ENCODE results near the gene FOSL1.
A peak's percentile ranks its signal among the peaks of the same experiment; 100 is the strongest.

FOSL1 gene

DNA sequence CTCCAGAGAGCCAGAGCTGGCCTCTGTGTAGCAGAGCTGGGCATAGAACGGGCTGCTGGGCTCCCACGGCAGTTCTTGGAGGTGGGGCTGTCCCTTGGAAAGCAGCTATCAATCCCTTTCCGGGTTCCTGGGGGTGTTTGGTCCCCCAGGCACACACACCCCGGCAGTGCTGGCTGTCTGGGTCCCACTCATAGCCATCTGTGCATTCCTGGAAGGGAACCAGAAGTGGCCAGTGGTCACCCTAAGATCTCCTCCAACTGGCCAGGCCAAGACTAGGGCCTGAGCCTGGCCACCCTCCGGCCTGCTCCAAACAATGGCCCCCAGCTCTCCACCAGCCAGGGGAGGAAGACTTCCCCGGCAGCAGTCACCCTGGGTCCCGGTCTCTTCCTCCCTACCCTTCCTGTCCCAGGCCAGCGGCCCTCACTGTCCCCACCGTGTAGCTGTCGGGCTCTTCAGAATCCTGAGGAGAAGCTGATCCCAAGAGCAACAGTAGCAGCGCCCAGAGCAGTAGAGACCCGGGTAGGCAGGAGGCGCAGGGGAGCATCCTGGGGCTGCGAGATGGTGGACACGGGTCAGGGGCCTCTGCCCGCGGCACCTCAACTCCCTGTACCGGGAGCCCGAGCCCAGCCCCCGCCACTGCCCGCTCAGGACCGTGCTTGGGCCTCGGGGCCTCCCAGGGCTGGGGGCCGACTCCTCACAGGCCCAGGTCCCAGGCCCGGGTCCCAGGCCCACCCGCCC is 28.2 kb downstream of the FOSL1 start:
- H3K4me1 ChIP-seq: peaks cover 5% of the 10 kb centered on the region
- no peak overlapping the region for H3K4me3 ChIP-seq
- no peak for DNase-seq (ENCODE audit: low spot score in 2 of 2)
- in situ Hi-C loops (cut with MboI; ENCODE audit: low sequenced_read_pairs): no loop called here
- no peaks in the 10 kb centered on the region for H3K27me3 ChIP-seq (ENCODE audit: low read depth)
- no peaks in the 10 kb centered on the region for H3K9me3 ChIP-seq
- peaks cover 6% of the 10 kb centered on the region for H3K36me3 ChIP-seq (replicated peaks)

DNA sequence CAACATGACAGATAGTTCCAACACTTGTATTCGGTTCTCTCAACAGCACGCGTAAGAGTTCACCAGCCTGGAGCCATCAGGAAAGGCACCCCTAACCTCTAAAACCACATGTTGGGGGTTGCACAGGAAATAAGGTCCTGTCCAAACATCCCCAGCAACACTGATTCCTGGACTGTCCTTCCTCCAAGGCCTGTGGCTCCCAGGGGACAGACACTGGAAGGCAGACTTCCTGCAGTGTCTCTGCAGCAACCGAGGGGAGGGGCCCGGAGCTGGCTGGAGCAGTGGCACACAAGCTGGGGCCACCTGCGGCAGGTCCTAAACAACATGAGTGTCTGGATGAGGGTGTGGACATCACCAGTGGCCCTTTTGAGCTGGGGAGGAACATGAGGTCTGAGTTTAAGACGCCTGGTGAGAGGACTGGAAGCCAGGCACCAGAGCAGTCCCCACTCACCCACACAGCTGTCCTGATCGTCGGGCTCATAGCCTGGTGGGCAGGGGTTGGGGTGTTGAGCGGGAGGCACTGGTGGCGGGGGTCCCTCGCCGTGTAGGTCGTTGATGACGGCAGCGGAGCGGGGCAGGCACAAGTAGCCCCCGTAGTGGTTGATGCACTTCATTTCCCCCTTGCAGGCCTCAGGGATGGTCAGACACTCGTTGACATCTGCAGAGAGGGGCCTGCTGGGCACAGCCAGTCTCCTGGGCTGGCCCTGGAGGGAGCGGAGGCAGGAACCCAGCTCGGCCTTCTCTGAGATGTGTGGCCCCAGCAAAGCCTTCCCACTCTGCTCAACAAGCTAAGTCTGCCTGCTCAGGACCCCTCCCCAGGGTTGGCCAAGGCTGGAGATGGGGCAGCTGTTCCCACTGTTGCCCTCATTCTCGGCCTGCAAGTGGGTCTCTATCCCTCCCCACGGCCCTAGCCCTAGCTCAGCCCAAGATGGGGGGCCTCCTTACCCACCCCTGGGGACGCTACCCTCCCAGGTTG is 29.2 kb downstream of the FOSL1 start:
- no peaks in the 10 kb centered on the region for H3K27me3 ChIP-seq (ENCODE audit: low read depth)
- in situ Hi-C loops (cut with MboI; ENCODE audit: low sequenced_read_pairs): no loop called here
- no peak overlapping the region for H3K4me3 ChIP-seq
- H3K9me3 ChIP-seq: no peaks in the 10 kb centered on the region
- peaks cover 12% of the 10 kb centered on the region for H3K36me3 ChIP-seq (replicated peaks)
- peaks cover 5% of the 10 kb centered on the region for H3K4me1 ChIP-seq
- peak in 1 of 2 experiments; percentile 44 for DNase-seq (ENCODE audit: low spot score in 2 of 2)

DNA sequence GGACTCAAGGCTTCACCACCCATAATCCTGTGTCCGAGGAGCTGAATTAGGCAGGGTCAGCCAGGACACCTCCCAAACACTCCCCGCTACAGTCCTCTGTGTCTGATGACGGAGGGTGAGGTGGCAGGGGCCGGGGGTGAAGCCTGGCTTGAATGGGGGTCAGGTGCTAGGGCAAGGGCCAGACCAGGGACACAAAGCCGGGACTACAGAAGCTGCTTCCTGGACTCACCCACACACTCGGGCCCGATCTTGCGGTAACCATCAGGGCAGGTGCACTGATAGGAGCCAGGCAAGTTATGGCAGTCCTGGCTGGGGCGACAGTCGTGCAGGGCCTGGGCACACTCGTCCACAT is 29.9 kb downstream of the FOSL1 start:
- H3K9me3 ChIP-seq: no peaks in the 10 kb centered on the region
- H3K27me3 ChIP-seq (ENCODE audit: low read depth): no peaks in the 10 kb centered on the region
- H3K36me3 ChIP-seq (replicated peaks): peaks cover 19% of the 10 kb centered on the region
- peaks cover 5% of the 10 kb centered on the region for H3K4me1 ChIP-seq
- H3K4me3 ChIP-seq: no peak overlapping the region
- in situ Hi-C loops (cut with MboI; ENCODE audit: low sequenced_read_pairs): no loop called here
- no peak for DNase-seq (ENCODE audit: low spot score in 2 of 2)

DNA sequence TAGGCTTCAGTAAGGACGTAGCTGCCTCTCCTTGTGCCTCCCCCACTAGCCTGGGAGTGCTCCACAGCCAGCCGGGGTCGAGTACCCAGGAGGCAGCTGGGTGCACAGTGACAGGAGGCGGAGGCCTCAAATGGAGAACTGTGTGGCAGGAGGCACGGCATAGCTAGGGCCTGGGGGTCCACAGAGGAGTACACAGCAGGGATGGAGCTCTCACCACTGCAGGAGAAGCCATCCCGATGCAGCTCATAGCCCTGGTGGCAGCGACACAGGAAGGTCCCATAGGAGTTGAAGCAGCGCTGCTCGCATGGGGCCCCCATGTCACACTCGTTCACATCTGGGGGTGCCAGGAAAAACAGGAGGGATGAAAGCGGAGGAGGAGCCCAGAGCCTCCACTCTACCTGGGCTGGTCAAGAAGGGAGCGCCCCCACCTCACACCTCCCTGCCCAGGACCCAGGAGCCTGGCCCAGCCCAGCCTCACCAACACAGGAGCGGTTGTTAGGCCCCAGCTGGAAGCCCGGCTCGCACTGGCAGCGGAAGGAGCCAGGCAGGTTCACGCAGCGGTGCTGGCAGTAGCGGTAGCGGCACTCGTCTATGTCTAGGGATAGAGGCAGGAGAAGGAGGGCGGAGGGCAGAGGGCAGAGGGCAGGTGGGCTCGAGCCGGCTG is 30.4 kb downstream of the FOSL1 start:
- no peak for DNase-seq (ENCODE audit: low spot score in 2 of 2)
- H3K4me3 ChIP-seq: no peak overlapping the region
- H3K27me3 ChIP-seq (ENCODE audit: low read depth): no peaks in the 10 kb centered on the region
- H3K36me3 ChIP-seq (replicated peaks): peaks cover 24% of the 10 kb centered on the region
- H3K9me3 ChIP-seq: no peaks in the 10 kb centered on the region
- peaks cover 5% of the 10 kb centered on the region for H3K4me1 ChIP-seq
- in situ Hi-C loops (cut with MboI; ENCODE audit: low sequenced_read_pairs): no loop called here

DNA sequence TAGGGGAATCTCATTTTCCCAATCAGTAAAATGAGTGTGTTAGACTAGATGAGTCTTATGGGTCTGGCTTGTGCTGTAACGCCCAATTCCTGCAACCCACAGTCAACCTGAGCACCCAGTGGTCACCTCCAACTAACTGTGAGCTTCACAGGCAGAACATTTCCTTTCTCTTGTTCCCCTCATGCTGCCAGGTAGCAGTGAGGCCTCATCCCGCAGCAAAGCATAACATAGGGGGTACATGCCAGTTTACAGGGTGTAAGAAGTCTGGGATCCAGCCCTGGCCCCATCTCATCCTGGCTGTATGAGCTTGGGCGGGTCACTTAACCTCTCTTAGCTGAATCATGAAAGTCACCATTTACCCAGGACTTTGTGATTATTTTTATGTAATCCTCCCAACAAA is 31.3 kb downstream of the FOSL1 start:
- no peak for DNase-seq (ENCODE audit: low spot score in 2 of 2)
- Histone ChIP-seq H3K4me3 (no peak overlapping the region), H3K9me3 (no peaks in the 10 kb centered on the region), H3K27me3 (ENCODE audit: low read depth) (no peaks in the 10 kb centered on the region), H3K36me3 (replicated peaks) (peaks cover 33% of the 10 kb centered on the region), H3K4me1 (peaks cover 5% of the 10 kb centered on the region)
- in situ Hi-C loops (cut with MboI; ENCODE audit: low sequenced_read_pairs): no loop called here

DNA sequence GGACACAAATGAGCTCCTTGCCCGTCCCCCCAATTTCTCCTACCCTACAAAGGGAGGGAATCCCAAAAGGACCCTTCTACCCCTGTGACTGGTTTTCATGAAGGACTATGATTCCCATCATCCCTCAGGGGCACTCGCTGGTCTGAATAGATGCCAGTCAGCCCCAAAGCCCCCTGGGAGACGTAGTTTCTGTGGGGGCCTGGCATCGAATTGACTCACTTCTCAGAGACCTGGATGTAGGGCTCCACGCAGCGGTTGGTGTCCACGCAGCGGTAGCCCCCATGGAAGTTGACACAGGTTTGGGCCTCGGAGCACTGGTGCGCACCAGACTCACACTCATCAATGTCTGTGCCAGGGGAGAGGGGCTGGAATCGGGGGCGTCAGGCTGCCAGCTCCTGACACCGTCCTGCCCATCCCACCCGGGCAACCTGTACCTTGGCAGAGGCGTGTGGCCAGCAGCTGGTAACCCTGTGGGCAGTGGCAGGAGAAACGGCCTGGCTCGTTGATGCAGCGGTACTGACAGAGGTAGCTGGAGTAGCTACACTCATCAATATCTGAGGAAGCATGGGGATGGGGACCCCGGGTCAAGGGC is 32.0 kb downstream of the FOSL1 start:
- Histone ChIP-seq H3K36me3 (replicated peaks) (peaks cover 39% of the 10 kb centered on the region), H3K4me1 (peaks cover 1% of the 10 kb centered on the region; the same call in 1 of the 2 replicates), H3K4me3 (no peak overlapping the region), H3K9me3 (no peaks in the 10 kb centered on the region), H3K27me3 (ENCODE audit: low read depth) (no peaks in the 10 kb centered on the region)
- in situ Hi-C loops (cut with MboI; ENCODE audit: low sequenced_read_pairs): no loop called here
- peak in 1 of 2 experiments; percentile 54 for DNase-seq (ENCODE audit: low spot score in 2 of 2)

DNA sequence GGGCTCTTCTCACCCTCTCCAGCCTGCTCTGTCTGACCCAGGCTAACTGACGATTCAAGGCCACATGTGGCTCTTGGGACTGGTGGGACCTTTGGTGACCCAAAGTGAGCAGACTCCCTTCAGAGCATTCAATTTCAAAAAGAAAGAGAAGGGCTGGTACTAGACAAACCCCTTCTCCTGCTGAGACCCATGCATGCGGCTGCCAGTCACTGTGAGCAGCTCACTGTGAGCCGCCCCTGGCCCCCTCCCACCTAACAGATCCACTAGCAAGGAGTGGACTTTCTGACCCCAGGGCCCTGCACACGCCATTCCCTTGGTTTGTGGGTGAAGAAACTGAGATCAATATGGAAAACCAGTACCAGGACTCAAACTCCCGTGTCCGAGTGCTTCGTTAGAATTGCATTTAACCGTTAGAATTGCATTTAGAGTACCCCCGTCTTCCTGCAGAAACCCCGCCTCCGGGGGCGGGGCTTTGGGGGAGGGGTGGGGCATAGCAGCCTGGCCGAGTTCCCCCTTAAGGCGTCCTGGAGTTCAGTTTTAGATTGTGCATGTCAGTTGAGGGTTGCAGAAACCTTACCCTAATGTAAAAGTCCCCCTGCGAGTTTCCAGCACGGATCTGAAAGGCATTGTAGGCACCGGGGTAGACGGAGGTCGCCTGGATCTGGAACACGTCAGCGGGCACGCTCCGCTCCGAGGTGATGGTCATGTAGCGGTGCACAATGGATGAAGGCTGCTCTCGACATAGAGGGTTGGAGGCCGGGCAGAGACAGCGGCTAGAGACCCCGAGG is 32.7 kb downstream of the FOSL1 start:
- DNase-seq (ENCODE audit: low spot score in 2 of 2): peak in 1 of 2 experiments; percentile 52
- Histone ChIP-seq H3K36me3 (replicated peaks) (peaks cover 46% of the 10 kb centered on the region), H3K4me3 (no peak overlapping the region), H3K27me3 (ENCODE audit: low read depth) (no peaks in the 10 kb centered on the region), H3K9me3 (no peaks in the 10 kb centered on the region), H3K4me1 (no peaks in the 10 kb centered on the region)
- in situ Hi-C loops (cut with MboI; ENCODE audit: low sequenced_read_pairs): no loop called here

DNA sequence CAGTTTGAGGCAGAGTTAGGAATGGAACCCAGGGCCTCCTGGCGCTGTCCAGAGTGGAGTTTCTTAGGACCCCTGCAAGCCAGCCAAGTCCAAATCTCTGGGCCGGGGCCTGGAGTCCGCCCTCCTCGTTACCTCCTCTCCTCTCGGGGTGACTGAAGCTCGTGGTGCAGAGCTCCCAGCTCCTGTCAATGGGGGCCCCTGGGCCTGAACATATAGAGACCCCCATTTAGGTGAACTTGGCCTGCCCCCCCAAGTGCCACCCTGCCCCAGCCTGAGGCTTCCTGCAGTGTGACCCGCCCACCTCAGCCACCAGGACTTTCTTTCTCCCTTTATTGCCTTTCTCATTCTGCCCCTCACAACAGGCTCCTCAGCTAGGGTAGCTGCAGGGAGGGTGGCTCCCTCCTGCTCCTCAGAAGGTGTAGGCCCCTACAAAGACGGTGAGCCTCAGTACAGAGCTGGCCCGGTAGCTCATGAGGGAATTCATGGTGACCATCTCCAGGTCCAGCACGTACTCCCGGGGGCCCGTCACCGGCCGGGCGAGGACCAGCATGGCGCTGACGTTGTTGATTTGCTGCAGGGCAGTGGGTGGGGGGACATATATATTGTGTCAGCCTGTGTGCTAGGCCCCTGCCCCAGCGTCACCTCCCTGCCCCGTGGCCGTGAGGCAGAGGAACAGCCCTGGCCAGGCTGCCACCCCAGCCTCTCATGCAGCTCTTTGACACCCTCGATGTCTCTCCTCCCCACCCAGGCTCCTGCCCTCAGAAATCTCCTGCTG is 33.5 kb downstream of the FOSL1 start:
- in situ Hi-C loops (cut with MboI; ENCODE audit: low sequenced_read_pairs): no loop called here
- Histone ChIP-seq H3K4me3 (no peak overlapping the region), H3K27me3 (ENCODE audit: low read depth) (no peaks in the 10 kb centered on the region), H3K36me3 (replicated peaks) (peaks cover 53% of the 10 kb centered on the region), H3K4me1 (no peaks in the 10 kb centered on the region), H3K9me3 (no peaks in the 10 kb centered on the region)
- no peak for DNase-seq (ENCODE audit: low spot score in 2 of 2)

DNA sequence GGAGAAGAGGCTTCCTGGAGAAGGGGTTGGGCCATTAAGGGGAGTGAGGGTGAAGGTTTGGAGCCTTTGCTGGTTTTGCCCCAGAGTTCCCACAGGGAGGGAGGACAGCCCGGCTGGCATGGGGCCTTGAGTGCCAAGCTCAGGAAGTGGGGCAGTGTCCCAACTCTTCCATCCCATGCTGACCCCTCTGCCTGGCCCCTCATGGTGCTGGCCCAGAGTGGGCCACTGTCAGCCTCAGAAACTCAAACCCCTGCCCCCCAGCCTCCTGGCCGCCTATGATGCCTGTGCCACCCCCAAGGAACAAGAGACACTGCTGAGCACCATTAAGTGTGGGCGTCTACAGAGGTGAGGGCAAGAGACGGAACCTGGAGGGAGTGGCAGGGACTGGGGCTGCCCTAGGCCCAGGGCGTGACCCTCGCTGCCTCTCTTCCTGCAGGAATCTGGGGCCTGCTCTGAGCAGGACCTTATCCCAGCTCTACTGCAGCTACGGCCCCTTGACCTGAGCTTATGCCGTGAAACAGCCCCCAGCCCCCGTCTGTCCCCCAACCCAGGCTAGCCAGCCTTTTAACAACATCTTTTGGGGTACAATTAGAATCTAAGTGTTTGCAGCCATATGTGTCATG is 34.5 kb downstream of the FOSL1 start:
- H3K36me3 ChIP-seq (replicated peaks): peaks cover 56% of the 10 kb centered on the region
- no peaks in the 10 kb centered on the region for H3K9me3 ChIP-seq
- H3K4me1 ChIP-seq: no peaks in the 10 kb centered on the region
- in situ Hi-C loops (cut with MboI; ENCODE audit: low sequenced_read_pairs): no loop called here
- H3K27me3 ChIP-seq (ENCODE audit: low read depth): no peaks in the 10 kb centered on the region
- no peak overlapping the region for H3K4me3 ChIP-seq
- DNase-seq (ENCODE audit: low spot score in 2 of 2): no peak

DNA sequence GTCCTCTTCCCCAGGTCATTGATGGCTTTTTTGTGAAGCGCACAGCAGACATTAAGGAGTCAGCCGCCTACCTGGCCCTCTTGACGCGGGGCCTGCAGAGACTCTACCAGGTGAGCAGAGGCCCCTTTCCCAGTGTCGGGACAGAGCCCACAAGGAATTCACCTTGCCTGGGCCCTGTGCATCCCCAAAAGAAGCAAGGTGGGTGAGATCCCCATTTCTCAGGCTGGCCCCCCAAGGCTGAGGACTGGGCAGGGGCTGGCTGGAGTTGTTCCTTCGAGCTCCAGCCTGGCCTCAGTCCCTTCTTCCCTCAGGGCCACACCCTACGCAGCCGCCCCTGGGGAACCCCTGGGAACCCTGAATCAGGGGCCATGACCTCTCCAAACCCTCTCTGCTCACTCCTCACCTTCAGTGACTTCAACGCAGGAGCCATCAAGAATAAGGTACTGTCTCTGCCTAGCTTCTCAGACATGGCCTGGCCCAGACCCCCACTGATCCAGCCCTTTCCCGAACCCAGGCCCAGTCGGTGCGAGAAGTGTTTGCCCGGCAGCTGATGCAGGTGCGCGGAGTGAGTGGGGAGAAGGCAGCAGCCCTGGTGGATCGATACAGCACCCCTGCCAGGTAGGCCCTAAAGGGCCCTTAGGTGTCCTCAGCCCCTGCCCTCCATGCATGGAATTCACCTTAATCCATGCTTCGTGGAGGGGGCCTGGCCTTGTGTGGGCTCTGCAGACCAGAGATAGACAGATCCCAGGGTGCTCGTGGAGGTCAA is 35.3 kb downstream of the FOSL1 start:
- H3K4me1 ChIP-seq: peaks cover 2% of the 10 kb centered on the region; the same call in 1 of the 2 replicates
- H3K9me3 ChIP-seq: no peaks in the 10 kb centered on the region
- no peaks in the 10 kb centered on the region for H3K27me3 ChIP-seq (ENCODE audit: low read depth)
- H3K4me3 ChIP-seq: no peak overlapping the region
- peaks cover 58% of the 10 kb centered on the region for H3K36me3 ChIP-seq (replicated peaks)
- in situ Hi-C loops (cut with MboI; ENCODE audit: low sequenced_read_pairs): no loop called here
- no peak for DNase-seq (ENCODE audit: low spot score in 2 of 2)

DNA sequence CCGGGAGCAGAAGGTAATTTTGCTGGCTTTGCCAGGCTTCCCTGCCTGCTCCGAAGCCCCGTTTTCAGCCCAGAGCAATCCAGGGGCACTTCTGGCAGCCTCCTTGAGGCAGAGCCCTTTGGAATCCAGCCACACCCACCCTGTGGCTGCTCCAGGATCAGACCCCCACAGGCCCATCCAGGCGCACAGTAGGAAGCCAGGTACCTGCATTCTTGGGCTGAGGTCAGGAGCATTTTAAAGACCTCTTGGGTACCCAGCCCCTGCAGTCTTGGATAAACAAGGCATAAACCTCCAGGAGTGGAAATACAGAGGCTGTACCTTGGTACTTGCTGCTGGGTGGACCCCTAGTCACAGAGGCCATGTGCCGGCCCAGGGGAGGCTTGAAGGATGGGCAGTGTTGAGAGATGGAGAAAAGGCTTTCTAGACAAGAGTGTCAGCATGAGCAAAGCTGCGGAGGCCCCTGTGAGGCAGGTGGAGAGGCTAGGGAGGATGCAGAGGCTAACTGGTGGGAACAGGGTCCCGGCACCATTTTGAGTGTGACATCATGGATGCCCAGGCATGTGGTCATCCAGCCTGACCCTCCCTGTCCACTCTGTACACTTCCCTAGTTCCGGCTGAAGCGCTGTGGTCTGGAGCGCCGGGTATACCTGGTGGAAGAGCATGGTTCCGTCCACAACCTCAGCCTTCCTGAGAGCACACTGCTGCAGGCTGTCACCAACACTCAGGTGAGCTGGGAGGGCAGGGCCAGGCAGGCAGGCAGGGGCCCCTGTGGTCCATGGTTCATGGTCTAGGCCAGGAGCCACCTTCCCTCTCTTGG is 36.1 kb downstream of the FOSL1 start:
- Histone ChIP-seq H3K9me3 (no peaks in the 10 kb centered on the region), H3K4me3 (no peak overlapping the region), H3K4me1 (peaks cover 5% of the 10 kb centered on the region; the same call in 1 of the 2 replicates), H3K27me3 (ENCODE audit: low read depth) (no peaks in the 10 kb centered on the region), H3K36me3 (replicated peaks) (peaks cover 58% of the 10 kb centered on the region)
- DNase-seq (ENCODE audit: low spot score in 2 of 2): no peak
- in situ Hi-C loops (cut with MboI; ENCODE audit: low sequenced_read_pairs): no loop called here
